AG09309 (cell line): ENCODE measurements around the gene DMXL2.
"Not testable (repeated sequence)": the region's sequence is repeated elsewhere in the genome, so short reads cannot be mapped to it uniquely, and the experiment has no call there.

Experiments
- DNase-seq: peaks from one replicate; pipeline ENCODE4 v3.0.0-alpha.2; 2010; ENCODE audit warnings: low read depth
- H3K4me3 ChIP-seq: 2 replicates; pipeline ENCODE4 v1.5.1; 2011; ENCODE audit warnings: mild to moderate bottlenecking, low read depth, low read length, moderate library complexity; ENCODE audit not compliant: control insufficient read depth
- TF ChIP-seq, protein P1 (sequence below): IDR thresholded peaks from 2 replicates; pipeline ENCODE4 v1.5.1; 2011; ENCODE audit warnings: mild to moderate bottlenecking, low read depth, low read length, inconsistent platforms; ENCODE audit not compliant: insufficient read depth, control insufficient read depth; ENCODE audit errors: missing control alignments

The DMXL2 gene

GRCh38 chr15:51425517-51426040 lies 197.0 kb downstream of the DMXL2 start:
- TF ChIP-seq, protein P1, sequence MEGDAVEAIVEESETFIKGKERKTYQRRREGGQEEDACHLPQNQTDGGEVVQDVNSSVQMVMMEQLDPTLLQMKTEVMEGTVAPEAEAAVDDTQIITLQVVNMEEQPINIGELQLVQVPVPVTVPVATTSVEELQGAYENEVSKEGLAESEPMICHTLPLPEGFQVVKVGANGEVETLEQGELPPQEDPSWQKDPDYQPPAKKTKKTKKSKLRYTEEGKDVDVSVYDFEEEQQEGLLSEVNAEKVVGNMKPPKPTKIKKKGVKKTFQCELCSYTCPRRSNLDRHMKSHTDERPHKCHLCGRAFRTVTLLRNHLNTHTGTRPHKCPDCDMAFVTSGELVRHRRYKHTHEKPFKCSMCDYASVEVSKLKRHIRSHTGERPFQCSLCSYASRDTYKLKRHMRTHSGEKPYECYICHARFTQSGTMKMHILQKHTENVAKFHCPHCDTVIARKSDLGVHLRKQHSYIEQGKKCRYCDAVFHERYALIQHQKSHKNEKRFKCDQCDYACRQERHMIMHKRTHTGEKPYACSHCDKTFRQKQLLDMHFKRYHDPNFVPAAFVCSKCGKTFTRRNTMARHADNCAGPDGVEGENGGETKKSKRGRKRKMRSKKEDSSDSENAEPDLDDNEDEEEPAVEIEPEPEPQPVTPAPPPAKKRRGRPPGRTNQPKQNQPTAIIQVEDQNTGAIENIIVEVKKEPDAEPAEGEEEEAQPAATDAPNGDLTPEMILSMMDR = no peak
- H3K4me3 ChIP-seq = no peak overlapping the region
- DNase-seq = no peak

GRCh38 chr15:51424780-51425179 lies 197.8 kb downstream of the DMXL2 start:
- DNase-seq = no peak
- TF ChIP-seq, protein P1 = no peak
- no peak overlapping the region for H3K4me3 ChIP-seq

- H3K4me3 ChIP-seq = not testable (repeated sequence)
These were observed 199.5 kb downstream of the DMXL2 start for GRCh38 chr15:51423040-51423439.

DNA sequence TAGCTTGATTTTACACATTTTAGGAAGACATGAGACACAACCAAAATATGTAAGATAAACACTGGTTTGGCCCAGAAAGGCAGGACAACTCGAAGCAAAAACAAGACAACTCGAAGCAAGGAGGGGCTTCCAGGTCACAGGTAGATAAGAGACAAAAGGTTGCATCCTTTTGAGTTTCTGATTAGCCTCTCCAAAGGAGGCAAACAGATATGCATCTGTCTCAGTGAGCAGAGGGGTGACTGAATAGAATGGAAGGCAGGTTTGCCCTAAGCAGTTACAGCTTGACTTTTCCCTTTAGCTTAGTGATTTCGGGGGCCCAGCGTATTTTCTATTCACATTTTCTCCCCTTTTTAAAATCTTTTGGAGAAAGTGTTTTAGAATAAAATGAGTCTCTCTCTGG lies 206.4 kb downstream of the DMXL2 start:
- TF ChIP-seq, protein P1 = no peak
- no peak for DNase-seq
- no peak overlapping the region for H3K4me3 ChIP-seq

More at GRCh38 chr15:51423040-51423439, 199.5 kb downstream of the DMXL2 start:
- DNase-seq = not testable (repeated sequence)

DNA sequence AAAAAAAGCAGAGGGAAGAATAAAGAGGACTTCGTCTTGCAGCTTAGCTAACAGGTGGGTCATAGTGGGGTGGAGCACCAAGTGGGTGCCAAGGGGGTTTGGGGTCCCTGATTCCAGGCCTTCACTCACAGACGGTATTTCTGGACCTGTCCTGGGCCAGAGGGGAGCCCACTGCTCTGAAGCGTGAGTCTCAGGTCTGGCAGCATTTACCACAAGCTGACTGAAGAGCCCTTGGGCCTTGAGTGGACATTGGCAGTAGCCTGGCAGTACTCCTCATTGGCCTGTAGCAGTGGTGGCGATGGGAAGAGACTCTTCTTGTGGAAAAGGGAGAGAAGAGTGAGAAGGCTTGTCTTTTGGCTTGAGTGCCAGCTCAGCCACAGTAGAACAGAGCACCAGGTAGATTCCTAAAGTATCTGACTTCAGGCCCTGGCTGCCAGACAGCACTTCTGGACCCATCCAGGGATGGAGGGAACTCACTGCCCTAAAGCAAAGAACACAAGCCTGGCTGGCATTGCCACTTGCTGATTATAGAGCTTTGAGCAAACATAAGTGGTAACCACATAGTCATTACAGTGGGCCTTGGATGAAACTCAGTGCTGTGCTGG lies 208.2 kb downstream of the DMXL2 start:
- no peak for DNase-seq
- no peak overlapping the region for H3K4me3 ChIP-seq
- TF ChIP-seq, protein P1 = no peak

GRCh38 chr15:51405693-51406523 lies 216.7 kb downstream of the DMXL2 start:
- TF ChIP-seq, protein P1 = no peak
- no peak for DNase-seq
- no peak overlapping the region for H3K4me3 ChIP-seq

- no peak for DNase-seq
- TF ChIP-seq, protein P1 = no peak
- H3K4me3 ChIP-seq = no peak overlapping the region
These were observed 218.4 kb downstream of the DMXL2 start for GRCh38 chr15:51403946-51404695.
